ENCODE results near the gene TFR2. TPM values are rescaled to one million over a fixed set of nuclear protein-coding genes. Genes with fewer than 3 reads are reported as not detected.

The TFR2 gene
- total RNA-seq, 2 experiments from 2014 or later = 10.9 to 11.1 TPM

DNA sequence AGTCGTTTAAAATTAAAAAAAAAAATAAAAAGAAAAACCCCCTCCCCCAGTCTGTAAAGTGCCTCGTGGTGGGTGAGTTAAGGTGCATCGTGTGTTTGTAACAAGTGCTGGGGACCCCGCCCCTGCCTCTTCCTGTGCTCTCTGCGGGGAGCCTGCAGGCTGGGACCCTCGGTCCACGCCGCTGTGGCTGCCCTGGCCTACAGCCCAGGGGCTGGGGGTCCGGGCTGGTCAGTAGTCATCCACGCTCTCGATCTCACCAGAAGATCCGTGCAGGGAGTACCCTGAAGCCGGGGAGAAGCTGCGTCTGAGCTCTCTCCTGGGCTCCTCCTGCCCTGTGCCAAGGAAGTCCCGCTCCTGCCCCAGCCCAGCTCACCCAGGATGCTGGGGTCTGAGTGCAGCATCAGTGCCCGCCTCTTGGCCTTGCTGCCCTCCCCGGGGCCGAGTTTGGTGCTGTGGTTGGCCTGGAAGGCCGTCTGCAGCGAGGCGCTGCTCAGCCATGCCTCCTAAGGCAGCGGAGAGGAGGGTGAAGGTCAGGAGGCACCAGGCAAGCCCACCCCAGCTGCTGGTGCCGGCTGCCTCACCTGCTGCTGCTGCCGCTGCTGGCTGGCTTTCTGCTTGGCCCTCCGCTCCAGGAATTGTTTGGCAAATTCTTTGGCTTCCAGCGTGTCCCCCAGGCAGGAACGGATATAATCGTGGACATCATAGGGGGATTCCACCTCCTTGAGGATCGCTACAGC, 40.3 kb upstream of the TFR2 start:
- no peaks in the 10 kb centered on the region for H3K9me3 Mint-ChIP-seq
- DNase-seq = no peak
- H3K4me3 Mint-ChIP-seq = no peak overlapping the region
- H3K27ac Mint-ChIP-seq = no peak overlapping the region
- H3K36me3 Mint-ChIP-seq = peaks cover 15% of the 10 kb centered on the region
- H3K27me3 Mint-ChIP-seq = no peaks in the 10 kb centered on the region
- H3K4me1 Mint-ChIP-seq = peaks cover 24% of the 10 kb centered on the region

DNA sequence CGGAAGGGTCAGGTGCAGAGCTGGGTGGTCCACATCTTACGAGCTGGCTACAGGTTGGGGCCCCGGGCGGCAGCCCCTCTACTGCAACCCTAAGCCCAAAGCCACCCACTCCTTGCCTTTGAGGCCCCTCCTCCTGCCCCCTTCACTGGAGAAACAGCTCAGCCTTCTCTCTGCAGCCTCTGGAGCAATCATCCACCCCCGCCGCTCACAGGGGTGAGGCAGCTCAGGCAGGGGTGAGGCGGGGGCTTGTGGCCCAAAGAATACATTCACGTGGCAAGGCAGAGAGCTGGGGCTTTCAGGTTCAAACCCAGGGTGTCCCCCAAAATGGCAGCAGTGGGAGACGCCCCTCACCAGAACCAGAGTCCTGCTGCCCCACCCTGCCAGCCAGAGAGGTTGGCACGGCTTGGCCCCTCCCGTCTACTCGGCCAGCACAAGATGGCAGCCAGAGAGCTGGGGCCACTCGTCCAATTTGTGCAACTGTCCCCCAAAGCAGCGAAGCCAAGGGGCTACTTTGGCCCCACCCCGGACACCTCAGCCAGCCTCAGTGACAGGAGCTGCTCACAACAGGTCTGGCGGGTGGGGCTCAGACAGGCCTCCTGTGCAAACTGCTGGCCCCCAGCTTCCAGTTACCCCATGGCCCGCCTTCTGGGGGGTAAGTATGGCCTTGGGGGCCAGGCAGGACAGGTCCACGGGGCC, 39.4 kb upstream of the TFR2 start:
- Mint-ChIP-seq H3K4me3 (no peak overlapping the region), H3K27ac (no peak overlapping the region), H3K4me1 (peaks cover 28% of the 10 kb centered on the region), H3K36me3 (peaks cover 20% of the 10 kb centered on the region), H3K9me3 (no peaks in the 10 kb centered on the region), H3K27me3 (no peaks in the 10 kb centered on the region)
- DNase-seq = no peak

DNA sequence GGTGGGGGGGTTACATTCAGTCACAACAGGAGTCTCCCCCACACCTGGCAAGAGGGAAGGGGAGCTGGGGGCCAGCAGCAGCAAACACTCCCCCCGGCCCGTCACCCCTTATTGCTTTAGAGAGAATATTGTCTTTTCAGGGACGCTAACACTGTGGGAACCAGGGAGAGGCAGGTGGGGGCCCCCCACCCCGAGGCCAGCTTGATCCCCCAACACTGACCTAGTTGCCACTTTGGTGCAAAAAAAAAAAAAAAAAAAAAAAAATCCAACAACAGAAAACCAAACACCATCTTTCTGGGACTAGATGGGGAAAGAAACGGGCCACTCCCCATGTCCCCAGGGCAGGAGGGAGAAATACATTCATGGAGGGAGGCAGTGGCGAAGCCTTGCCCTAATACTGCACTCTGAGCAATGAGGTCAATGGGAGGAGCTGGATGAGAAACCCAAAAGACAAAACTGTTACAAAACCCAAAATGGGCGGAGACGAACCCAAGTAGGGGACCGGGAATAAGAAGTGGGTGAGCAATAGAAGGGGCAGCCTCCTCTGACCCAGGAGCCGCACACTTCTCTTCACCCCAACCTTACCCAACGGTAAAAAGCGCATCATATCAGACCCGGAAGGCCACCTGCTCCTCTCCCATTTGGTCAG, 38.7 kb upstream of the TFR2 start:
- Mint-ChIP-seq H3K36me3 (peaks cover 20% of the 10 kb centered on the region), H3K27me3 (no peaks in the 10 kb centered on the region), H3K4me3 (no peak overlapping the region), H3K9me3 (no peaks in the 10 kb centered on the region), H3K4me1 (peaks cover 28% of the 10 kb centered on the region), H3K27ac (peak overlapping the region; percentile 9)
- DNase-seq = no peak

DNA sequence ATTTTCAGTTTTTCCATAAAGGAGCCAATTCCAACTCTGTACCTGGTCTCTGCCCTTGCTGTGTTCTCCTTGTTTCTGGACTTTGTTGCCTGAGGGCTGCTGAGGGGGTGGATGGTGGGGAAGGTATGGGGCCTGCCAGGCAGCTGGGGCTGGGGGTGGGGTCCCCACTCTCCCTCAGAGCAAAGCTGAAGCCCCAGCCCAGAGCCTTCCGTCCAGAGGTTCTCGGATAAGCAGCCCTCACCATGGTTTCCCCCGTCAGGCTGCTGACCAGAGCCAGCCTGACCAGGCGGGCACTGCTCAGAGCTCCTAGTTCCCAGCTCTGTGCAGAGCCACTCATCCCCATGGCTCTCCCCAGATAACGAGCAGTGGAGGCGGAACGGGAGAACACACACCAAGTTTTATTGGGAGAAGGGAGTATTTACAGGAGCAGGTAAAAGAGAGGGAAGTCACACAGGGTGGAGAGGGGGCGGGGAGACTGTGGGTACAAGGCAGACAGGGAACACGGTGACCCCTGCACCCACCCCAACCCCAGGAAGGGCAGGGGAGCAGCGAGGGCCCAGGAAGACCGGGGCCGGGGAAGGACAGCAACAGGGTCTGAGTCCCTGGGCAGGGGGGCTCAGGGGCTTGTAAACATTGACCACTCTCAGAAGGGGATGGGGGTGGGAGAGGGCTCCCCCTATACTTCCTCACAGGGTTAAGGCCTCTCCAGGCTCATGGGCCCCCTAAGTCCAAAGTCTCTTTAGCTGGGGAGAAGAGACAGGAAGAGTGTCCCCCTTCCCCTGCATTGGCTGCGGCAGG, 38.0 kb upstream of the TFR2 start:
- DNase-seq = no peak
- H3K9me3 Mint-ChIP-seq = no peaks in the 10 kb centered on the region
- H3K27me3 Mint-ChIP-seq = no peaks in the 10 kb centered on the region
- peaks cover 20% of the 10 kb centered on the region for H3K36me3 Mint-ChIP-seq
- H3K27ac Mint-ChIP-seq = peak overlapping the region; percentile 39
- H3K4me3 Mint-ChIP-seq = no peak overlapping the region
- H3K4me1 Mint-ChIP-seq = peaks cover 28% of the 10 kb centered on the region

DNA sequence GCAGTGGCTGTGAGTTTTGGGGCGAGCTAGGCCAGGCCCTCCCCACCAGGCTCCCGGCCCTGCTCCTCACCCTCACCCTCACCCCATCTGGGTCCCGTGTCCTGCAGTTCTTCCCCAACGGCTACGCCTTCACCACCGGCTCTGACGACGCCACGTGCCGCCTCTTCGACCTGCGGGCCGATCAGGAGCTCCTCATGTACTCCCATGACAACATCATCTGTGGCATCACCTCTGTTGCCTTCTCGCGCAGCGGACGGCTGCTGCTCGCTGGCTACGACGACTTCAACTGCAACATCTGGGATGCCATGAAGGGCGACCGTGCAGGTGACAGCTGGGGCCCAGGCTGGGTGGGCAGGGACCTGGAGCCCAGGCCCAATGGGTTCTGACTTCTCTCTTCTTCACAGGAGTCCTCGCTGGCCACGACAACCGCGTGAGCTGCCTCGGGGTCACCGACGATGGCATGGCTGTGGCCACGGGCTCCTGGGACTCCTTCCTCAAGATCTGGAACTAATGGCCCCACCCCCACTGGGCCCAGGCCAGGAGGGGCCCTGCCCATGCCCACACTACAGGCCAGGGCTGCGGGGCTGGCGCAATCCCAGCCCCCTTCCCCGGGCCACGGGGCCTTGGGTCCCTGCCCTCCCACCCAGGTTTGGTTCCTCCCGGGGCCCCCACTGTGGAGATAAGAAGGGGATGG, 37.1 kb upstream of the TFR2 start:
- Mint-ChIP-seq H3K36me3 (peaks cover 20% of the 10 kb centered on the region), H3K27ac (peak overlapping the region; percentile 69), H3K27me3 (no peaks in the 10 kb centered on the region), H3K9me3 (no peaks in the 10 kb centered on the region), H3K4me1 (peaks cover 28% of the 10 kb centered on the region), H3K4me3 (no peak overlapping the region)
- no peak for DNase-seq

DNA sequence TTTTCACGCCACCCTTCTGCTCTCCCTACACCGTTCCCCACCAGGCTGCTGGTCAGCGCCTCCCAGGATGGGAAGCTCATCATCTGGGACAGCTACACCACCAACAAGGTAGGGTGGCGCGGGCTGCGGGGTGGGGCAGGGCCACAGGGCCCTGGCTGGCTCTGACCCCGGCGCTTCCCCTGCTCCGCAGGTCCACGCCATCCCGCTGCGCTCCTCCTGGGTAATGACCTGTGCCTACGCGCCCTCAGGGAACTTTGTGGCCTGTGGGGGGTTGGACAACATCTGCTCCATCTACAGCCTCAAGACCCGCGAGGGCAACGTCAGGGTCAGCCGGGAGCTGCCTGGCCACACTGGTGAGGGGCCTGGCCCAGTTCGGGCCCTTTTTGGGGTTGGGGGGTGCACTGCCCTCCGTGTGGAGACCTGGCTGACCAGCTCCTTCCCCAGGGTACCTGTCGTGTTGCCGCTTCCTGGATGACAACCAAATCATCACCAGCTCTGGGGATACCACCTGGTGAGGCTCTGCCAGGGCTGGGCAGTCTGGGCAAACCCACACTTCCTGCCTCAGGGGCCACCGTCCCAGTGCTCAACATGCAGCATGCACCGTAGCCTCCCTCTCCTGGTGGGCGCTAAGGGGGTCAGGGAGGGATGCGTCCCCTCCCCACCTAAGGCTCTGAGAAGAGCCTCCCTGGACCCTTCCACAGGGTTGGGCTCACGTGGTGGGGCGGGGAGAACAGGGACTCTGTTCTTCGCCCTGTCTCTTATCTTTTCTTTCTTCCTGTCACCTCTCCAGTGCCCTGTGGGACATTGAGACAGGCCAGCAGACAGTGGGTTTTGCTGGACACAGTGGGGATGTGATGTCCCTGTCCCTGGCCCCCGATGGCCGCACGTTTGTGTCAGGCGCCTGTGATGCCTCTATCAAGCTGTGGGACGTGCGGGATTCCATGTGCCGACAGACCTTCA, 36.2 kb upstream of the TFR2 start:
- Mint-ChIP-seq H3K36me3 (peaks cover 20% of the 10 kb centered on the region), H3K27me3 (no peaks in the 10 kb centered on the region), H3K4me1 (peaks cover 28% of the 10 kb centered on the region), H3K4me3 (peak overlapping the region; percentile 61), H3K9me3 (no peaks in the 10 kb centered on the region), H3K27ac (peak overlapping the region; percentile 69)
- DNase-seq = no peak

DNA sequence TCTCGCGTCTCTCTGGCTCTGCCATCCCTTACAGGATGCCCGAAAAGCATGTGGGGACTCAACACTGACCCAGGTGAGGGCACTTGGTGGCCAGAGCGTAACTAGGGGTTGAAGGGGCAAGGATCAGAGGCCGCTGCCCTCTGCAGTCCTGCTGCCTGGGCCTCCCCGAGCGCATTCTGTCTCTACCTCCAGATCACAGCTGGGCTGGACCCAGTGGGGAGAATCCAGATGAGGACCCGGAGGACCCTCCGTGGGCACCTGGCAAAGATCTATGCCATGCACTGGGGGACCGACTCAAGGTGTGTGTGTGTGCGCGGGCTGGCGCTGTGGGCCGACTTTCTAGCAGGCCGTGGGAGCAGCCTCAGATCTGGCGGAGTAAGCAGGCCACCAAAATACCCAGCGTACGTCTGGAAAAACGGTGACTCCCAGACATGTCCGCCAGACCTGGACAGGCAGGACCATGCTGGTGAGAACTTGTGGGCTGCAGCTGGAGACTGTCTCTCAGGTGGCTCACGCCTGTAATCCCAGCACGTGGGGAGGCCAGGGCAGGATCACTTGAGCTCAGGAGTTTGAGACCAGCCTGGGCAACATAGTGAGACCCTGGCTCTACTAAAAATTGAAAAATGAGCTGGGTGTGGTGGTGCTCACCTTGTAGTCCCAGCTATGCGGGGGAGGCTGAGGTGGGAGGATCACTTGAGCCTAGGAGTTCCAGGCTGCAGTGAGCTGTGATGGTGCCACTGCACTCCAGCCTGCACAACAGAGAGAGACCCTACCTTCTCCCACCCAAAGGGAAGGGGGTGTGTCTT, 35.4 kb upstream of the TFR2 start:
- no peak for DNase-seq
- Mint-ChIP-seq H3K4me1 (peaks cover 25% of the 10 kb centered on the region), H3K9me3 (no peaks in the 10 kb centered on the region), H3K27me3 (no peaks in the 10 kb centered on the region), H3K4me3 (peak overlapping the region; percentile 88), H3K27ac (peak overlapping the region; percentile 87), H3K36me3 (peaks cover 20% of the 10 kb centered on the region)

DNA sequence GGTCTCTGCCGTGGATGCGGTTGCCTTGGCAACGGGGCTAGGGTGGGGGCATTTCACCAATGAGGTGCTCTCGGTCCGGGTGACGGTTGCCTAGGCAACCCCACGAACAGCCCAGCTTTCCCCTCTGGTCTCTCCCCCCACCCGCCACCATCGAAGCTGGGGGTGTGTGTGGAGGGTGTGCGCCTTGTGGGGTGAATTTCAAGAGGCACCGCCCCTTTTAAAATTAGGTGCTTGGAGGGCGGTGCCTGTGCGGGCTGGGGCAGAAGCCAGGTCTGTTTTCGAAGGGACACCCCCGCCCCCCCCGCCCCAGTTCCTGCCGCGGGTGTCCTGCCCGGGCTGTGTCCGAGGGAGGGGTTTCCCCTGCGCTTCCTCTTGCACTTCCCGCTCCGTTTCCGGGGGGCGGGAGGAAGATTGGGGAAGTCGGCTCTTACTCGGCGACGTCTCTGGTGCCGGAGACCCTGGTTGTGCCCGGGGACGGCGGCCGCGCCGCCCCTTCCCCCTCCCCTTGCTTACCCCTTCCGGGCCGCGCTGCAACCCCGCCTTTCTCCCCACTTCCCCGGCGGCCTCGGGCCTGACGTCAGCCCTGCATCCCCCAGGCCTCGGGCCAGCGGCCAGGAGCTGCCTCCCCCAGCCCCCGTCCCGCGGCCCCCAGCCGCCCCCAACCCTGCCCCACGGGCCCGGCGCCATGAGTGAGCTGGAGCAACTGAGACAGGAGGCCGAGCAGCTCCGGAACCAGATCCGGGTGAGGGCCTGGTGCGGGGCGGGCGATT, 34.4 kb upstream of the TFR2 start:
- Mint-ChIP-seq H3K9me3 (no peaks in the 10 kb centered on the region), H3K36me3 (peaks cover 20% of the 10 kb centered on the region), H3K27ac (peak overlapping the region; percentile 87), H3K4me3 (peak overlapping the region; percentile 88), H3K27me3 (no peaks in the 10 kb centered on the region), H3K4me1 (peaks cover 23% of the 10 kb centered on the region)
- peak; percentile 88 for DNase-seq

DNA sequence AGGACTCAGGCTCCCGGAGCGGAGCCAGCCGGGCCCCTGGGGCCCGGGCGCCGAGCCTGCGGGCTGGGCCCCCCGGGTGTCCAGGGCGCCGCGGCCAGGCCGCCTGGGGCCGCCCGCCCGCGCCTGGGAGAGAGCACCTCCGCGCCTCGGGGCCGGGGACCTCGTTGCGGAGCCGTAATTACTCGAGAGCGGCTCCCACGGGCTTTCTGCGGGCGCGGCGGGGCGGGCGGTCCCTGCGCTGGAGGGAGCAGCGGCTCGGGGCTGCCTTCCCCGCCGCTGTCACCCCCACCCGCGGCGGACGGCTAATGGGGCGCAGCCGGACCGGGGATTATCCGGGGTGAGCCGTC, 33.7 kb upstream of the TFR2 start:
- Mint-ChIP-seq H3K27ac (no peak overlapping the region), H3K4me1 (peaks cover 20% of the 10 kb centered on the region), H3K36me3 (peaks cover 19% of the 10 kb centered on the region), H3K9me3 (no peaks in the 10 kb centered on the region), H3K4me3 (peak overlapping the region; percentile 97), H3K27me3 (no peaks in the 10 kb centered on the region)
- DNase-seq = peak; percentile 52

DNA sequence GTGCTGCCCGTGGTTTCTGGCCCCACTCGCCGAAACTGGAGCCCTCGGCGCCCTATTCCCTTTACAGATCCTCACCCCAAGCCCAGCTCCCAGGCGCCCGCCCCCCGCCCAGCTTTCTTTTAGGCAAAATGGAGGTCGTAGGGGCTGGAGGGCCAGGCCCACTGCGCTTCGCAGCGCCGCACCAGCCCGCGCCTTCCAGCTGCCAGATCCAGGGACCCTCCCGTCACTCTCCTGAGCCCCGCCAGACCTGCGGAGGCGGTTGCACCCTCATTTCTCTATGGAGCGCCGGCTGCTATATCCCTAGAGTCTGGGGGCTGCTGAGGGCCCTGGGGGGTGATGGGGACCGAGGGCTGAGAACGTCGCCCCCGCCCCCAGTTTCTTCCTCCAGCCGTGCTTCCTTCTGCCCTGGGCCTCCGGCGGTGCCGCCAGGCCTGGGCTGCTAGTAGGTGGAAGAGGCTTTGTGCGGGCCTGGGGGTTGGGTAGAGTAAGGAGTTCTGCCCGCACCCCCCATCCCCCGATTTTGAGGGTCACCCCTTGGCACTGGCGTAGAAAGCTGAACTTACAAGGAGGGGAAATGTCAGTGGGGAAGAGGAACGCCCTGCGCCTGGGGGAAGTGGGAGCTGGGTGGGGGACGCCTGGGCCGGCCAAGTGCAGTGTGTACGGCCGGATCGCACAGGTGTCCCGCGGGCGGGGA, 33.2 kb upstream of the TFR2 start:
- H3K4me1 Mint-ChIP-seq = peaks cover 15% of the 10 kb centered on the region
- H3K9me3 Mint-ChIP-seq = no peaks in the 10 kb centered on the region
- H3K4me3 Mint-ChIP-seq = peak overlapping the region; percentile 97
- peak overlapping the region; percentile 92 for H3K27ac Mint-ChIP-seq
- H3K27me3 Mint-ChIP-seq = no peaks in the 10 kb centered on the region
- H3K36me3 Mint-ChIP-seq = peaks cover 18% of the 10 kb centered on the region
- DNase-seq = no peak

DNA sequence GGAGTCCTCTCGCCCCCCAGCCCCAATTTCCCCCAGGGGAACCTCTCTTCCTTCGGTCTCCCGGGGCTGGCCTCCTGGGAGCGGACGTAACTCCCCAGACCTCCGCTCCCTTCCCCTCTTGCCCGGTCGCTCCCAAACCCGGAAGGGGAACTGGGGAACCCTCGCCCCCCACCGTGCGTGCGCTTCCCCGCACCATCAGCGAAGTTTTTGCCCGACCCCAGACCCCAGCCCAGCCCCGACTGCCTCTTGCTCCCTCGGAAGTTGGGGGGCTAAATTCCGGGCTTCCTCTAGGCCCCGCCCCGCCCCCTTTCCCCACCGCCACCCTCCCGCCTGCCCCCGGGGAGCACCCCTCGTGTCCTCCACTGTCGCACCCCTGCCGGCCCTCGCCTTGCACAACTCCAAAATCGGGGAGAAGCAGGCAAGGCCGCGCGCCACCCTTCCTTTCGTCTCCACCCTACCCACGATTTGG, 32.6 kb upstream of the TFR2 start:
- no peak for DNase-seq
- Mint-ChIP-seq H3K9me3 (no peaks in the 10 kb centered on the region), H3K36me3 (peaks cover 16% of the 10 kb centered on the region)

More for the DNA sequence above, 32.6 kb upstream of the TFR2 start:
- peak overlapping the region; percentile 92 for H3K27ac Mint-ChIP-seq
- no peaks in the 10 kb centered on the region for H3K27me3 Mint-ChIP-seq
- peak overlapping the region; percentile 97 for H3K4me3 Mint-ChIP-seq
- peaks cover 14% of the 10 kb centered on the region for H3K4me1 Mint-ChIP-seq

Measured in activated naive CD8-positive, alpha-beta T cell treated with anti-CD3 and anti-CD28 coated beads for 36 hours (primary cell).